PC-3 (cell line): ENCODE results near the gene ISL1. TPM values are rescaled to one million over a fixed set of nuclear protein-coding genes. Genes with fewer than 3 reads are reported as not detected.

Experiments
- ATAC-seq: fragments of 200-7000 bp; cut with Tn5 transposase; 2 replicates; pipeline ENCODE4 v1.9.1; 2020; ENCODE audit warnings: mild to moderate bottlenecking, moderate library complexity
- BruUV-seq: library from RNA; stranded (reverse); fragments of 400-500 nt; replicated peaks from 2 replicates; lab custom pipeline; 2021; lab: Mats Ljungman, UMichigan
- CTCF ChIA-PET: fragments of 300-600 bp; sonication (Branson Sonifier 250); formaldehyde crosslinking; loops from one replicate; lab custom pipeline; 2022; ENCODE audit warnings: antibody characterized with exemption; lab: Charles Lee
- POLR2A ChIA-PET: fragments of 300-600 bp; sonication (Branson Sonifier 250); formaldehyde crosslinking; loops from one replicate; lab custom pipeline; 2022; ENCODE audit warnings: antibody characterized with exemption; ENCODE audit not compliant: unreplicated experiment; lab: Charles Lee
- DNase-seq: peaks from one replicate; pipeline ENCODE4 v3.0.0-alpha.2; 2015
- H2AFZ ChIP-seq: fragments of 300-600 bp; sonication (generic); 2 replicates; pipeline ENCODE4 v1.6.0; 2016; ENCODE audit warnings: antibody characterized with exemption, low read length
- H3F3A ChIP-seq: fragments of 300-600 bp; sonication (generic); one replicate; pipeline ENCODE4 v1.6.0; 2017; ENCODE audit warnings: antibody characterized with exemption, low read length, control low read depth, mild to moderate bottlenecking; ENCODE audit not compliant: unreplicated experiment
- H3K27ac ChIP-seq: fragments of 300-600 bp; sonication (generic); 2 replicates; pipeline ENCODE4 v1.5.1; 2016; ENCODE audit warnings: mild to moderate bottlenecking, low read length
- H3K27me3 ChIP-seq: fragments of 300-600 bp; sonication (generic); 2 replicates; pipeline ENCODE4 v1.6.1; 2016; ENCODE audit warnings: low read length, mixed read lengths
- H3K36me3 ChIP-seq: fragments of 300-600 bp; sonication (generic); 2 replicates; pipeline ENCODE4 v1.6.1; 2016; ENCODE audit warnings: low read depth, mixed run types, low read length, mixed read lengths
- H3K4me1 ChIP-seq: fragments of 300-600 bp; sonication (generic); 2 replicates; pipeline ENCODE4 v1.5.1; 2016; ENCODE audit warnings: low read length; ENCODE audit not compliant: insufficient read depth
- H3K4me2 ChIP-seq: fragments of 300-600 bp; sonication (generic); 2 replicates; pipeline ENCODE4 v1.6.0; 2016; ENCODE audit warnings: low read length
- H3K4me3 ChIP-seq: fragments of 300-600 bp; sonication (generic); 2 replicates; pipeline ENCODE4 v1.5.1; 2016; ENCODE audit warnings: mild to moderate bottlenecking, low read length, mixed read lengths
- H3K79me2 ChIP-seq: fragments of 300-600 bp; sonication (generic); 2 replicates; pipeline ENCODE4 v1.6.1; 2017; ENCODE audit warnings: low read length, mixed read lengths
- H3K9ac ChIP-seq: fragments of 300-600 bp; sonication (generic); 2 replicates; pipeline ENCODE4 v1.6.0; 2016; ENCODE audit warnings: mild to moderate bottlenecking, low read length
- H3K9me2 ChIP-seq: fragments of 300-600 bp; sonication (generic); replicated peaks from 2 replicates; pipeline ENCODE4 v1.6.1; 2016; ENCODE audit warnings: mixed run types, low read length, mixed read lengths
- H3K9me3 ChIP-seq: fragments of 300-600 bp; sonication (generic); 2 replicates; pipeline ENCODE4 v1.6.1; 2016; ENCODE audit warnings: low read length, mixed read lengths
- H4K20me1 ChIP-seq: fragments of 300-600 bp; sonication (generic); 2 replicates; pipeline ENCODE4 v1.6.1; 2016; ENCODE audit warnings: low read length, mixed read lengths
- CTCF ChIP-seq: fragments of 300-600 bp; sonication (generic); conservative IDR thresholded peaks from 2 replicates; pipeline ENCODE4 v1.5.1; 2017; ENCODE audit warnings: antibody characterized with exemption, low read depth, mild to moderate bottlenecking, low read length
- EZH2 ChIP-seq: fragments of 300-600 bp; sonication (generic); IDR thresholded peaks from one replicate; pipeline ENCODE4 v1.6.1; 2017; ENCODE audit warnings: antibody characterized with exemption, mild to moderate bottlenecking, low read length; ENCODE audit not compliant: unreplicated experiment
- EZH2phosphoT487 ChIP-seq: fragments of 300-600 bp; sonication (generic); IDR thresholded peaks from 2 replicates; pipeline ENCODE4 v1.6.1; 2018; ENCODE audit warnings: mild to moderate bottlenecking, antibody characterized with exemption, low read length, borderline replicate concordance
- intact Hi-C: fragments of 100-400 bp; cut with micrococcal nuclease; formaldehyde crosslinking; loops from 2 replicates; pipeline ENCODE4 v1.9.0; 2023
- total RNA-seq: library from RNA; depleted of rRNA; stranded (reverse); fragments of >200 nt; gene quantifications from 2 replicates; pipeline ENCODE4 v1.2.3, GENCODE V29; 2014

ISL1 gene
- total RNA-seq, 1 experiment from 2014 or later = 1.5 TPM

GRCh38 chr5:51377151-51378060 lies 5.8 kb upstream of the ISL1 start:
- H3K79me2 ChIP-seq = no peaks in the 10 kb centered on the region
- no peaks in the 10 kb centered on the region for H3K27me3 ChIP-seq
- H3K9me2 ChIP-seq = no peaks in the 10 kb centered on the region
- peaks cover 7% of the 10 kb centered on the region; the same call in 1 of the 2 replicates for H3K4me1 ChIP-seq
- ChIA-PET POLR2A (no interaction called here), CTCF (no interaction called here)
- intact Hi-C loops = no loop called here
- no peak overlapping the region for H3K9ac ChIP-seq
- H3K9me3 ChIP-seq = no peaks in the 10 kb centered on the region
- ATAC-seq (no peak), DNase-seq (no peak)
- H3K27ac ChIP-seq = no peak overlapping the region
- no peaks in the 10 kb centered on the region for H4K20me1 ChIP-seq
- H2AFZ ChIP-seq = no peak overlapping the region
- no peaks in the 10 kb centered on the region for H3K36me3 ChIP-seq
- H3F3A ChIP-seq = no peaks in the 10 kb centered on the region
- H3K4me2 ChIP-seq = no peak overlapping the region
- TF ChIP-seq EZH2 (no peak), EZH2phosphoT487 (no peak), CTCF (no peak)
- BruUV-seq = no TSS peak
- H3K4me3 ChIP-seq = no peak overlapping the region

GRCh38 chr5:51378061-51378409 lies 5.2 kb upstream of the ISL1 start:
- Histone ChIP-seq H3K79me2 (no peaks in the 10 kb centered on the region), H3K36me3 (no peaks in the 10 kb centered on the region), H4K20me1 (no peaks in the 10 kb centered on the region), H3K27me3 (no peaks in the 10 kb centered on the region), H3K9me3 (no peaks in the 10 kb centered on the region), H3K4me2 (peak overlapping the region; percentile 93), H3K4me1 (peaks cover 7% of the 10 kb centered on the region; the same call in 1 of the 2 replicates), H3K9ac (no peak overlapping the region), H2AFZ (peak overlapping the region; percentile 93), H3K27ac (no peak overlapping the region), H3F3A (no peaks in the 10 kb centered on the region), H3K9me2 (no peaks in the 10 kb centered on the region), H3K4me3 (peak overlapping the region; percentile 71)
- BruUV-seq = no TSS peak
- TF ChIP-seq EZH2phosphoT487 (no peak), EZH2 (no peak), CTCF (no peak)
- intact Hi-C loops = no loop called here
- DNase-seq (no peak), ATAC-seq (no peak)
- POLR2A ChIA-PET = no interaction called here
- CTCF ChIA-PET = no interaction called here
